HepG2 (cell line): ENCODE measurements around the gene TPH1. TPM values are rescaled to one million over a fixed set of nuclear protein-coding genes. Genes with fewer than 3 reads are reported as not detected.

Source experiments
- AHDC1 ChIP-seq: sonication (generic); formaldehyde crosslinking; IDR thresholded peaks from 2 replicates; pipeline ENCODE4 v1.5.1; 2020; ENCODE audit warnings: mild to moderate bottlenecking, missing genetic modification reagents, borderline replicate concordance
- ARID4A ChIP-seq: sonication (generic); formaldehyde crosslinking; IDR thresholded peaks from 2 replicates; pipeline ENCODE4 v1.5.0; 2020; ENCODE audit warnings: mild to moderate bottlenecking, missing genetic modification reagents, borderline replicate concordance
- ARID5B ChIP-seq: IDR thresholded peaks from 2 replicates; pipeline ENCODE4 v1.4.0; 2020; ENCODE audit warnings: mild to moderate bottlenecking, missing genetic modification reagents
- HBP1 ChIP-seq: IDR thresholded peaks from 2 replicates; pipeline ENCODE4 v1.6.1; 2016; ENCODE audit warnings: low read depth, control low read depth
- HMG20A ChIP-seq: IDR thresholded peaks from 2 replicates; pipeline ENCODE4 v1.6.1; 2016; ENCODE audit warnings: borderline replicate concordance
- PRPF4 ChIP-seq: fragments of 200-400 bp; formaldehyde crosslinking; IDR thresholded peaks from 2 replicates; pipeline ENCODE4 v1.6.1; 2016; ENCODE audit warnings: low read length, low read depth; ENCODE audit not compliant: poor library complexity, severe bottlenecking
- SRY ChIP-seq: sonication (generic); formaldehyde crosslinking; IDR thresholded peaks from 2 replicates; pipeline ENCODE4 v1.8.0; 2022; ENCODE audit warnings: mild to moderate bottlenecking, missing genetic modification reagents
- ZMYM4 ChIP-seq: sonication (generic); formaldehyde crosslinking; IDR thresholded peaks from 2 replicates; pipeline ENCODE4 v1.8.1; 2023; ENCODE audit warnings: mild to moderate bottlenecking, missing genetic modification reagents
- ZNF143 ChIP-seq: sonication (generic); formaldehyde crosslinking; IDR thresholded peaks from 2 replicates; pipeline ENCODE4 v1.4.0; 2020; ENCODE audit warnings: missing genetic modification reagents
- ZNF33B ChIP-seq: sonication (generic); formaldehyde crosslinking; IDR thresholded peaks from 2 replicates; pipeline ENCODE4 v1.5.1; 2020; ENCODE audit warnings: mild to moderate bottlenecking, missing genetic modification reagents
- ZNF44 ChIP-seq: sonication (generic); formaldehyde crosslinking; IDR thresholded peaks from 2 replicates; pipeline ENCODE4 v1.5.1; 2020; ENCODE audit warnings: mild to moderate bottlenecking, missing genetic modification reagents
- ZNF639 ChIP-seq: conservative IDR thresholded peaks from 2 replicates; pipeline ENCODE4 v1.6.1; 2018; ENCODE audit warnings: missing genetic modification reagents
- polyA plus RNA-seq, 8 experiments: library from polyadenylated mRNA; depleted of rRNA in 3 of 8; stranded (reverse) in 7 of 8; unstranded in 1 of 8; fragments of >200 nt; fragmentation: Illumina TruSeq in 4 of 8; extraction: Trizol in 4 of 8; gene quantifications; 2 replicates each; pipeline versions ENCODE4 v1.2.1 to v1.2.3, GENCODE V29; 2011 to 2016; ENCODE audit warnings: low read depth in 4 of 8, missing spikeins in 1 of 8, mixed read lengths in 1 of 8; ENCODE audit not compliant: insufficient read depth in 1 of 8
- total RNA-seq, 5 experiments: library from RNA; depleted of rRNA; stranded (reverse); fragments of >200 nt; fragmentation: Illumina TruSeq; extraction: Trizol; gene quantifications; 2 replicates each; pipeline ENCODE4 v1.2.3, GENCODE V29; 2016; ENCODE audit warnings: low read depth in 1 of 5

The TPH1 gene
- total and polyA plus RNA-seq, 2 of the 13 experiments (the other 11 are each of a cell fraction or from before 2014, with no cell fraction given): 0.26 to 0.53 TPM

GRCh38 chr11:18000760-18001159 is 45.3 kb downstream of the TPH1 start (continued):
- peak; percentile 75; the same call in 1 of the 2 replicates for TF ChIP-seq HMG20A (CRISPR knock-in tag)
- 0 out of 2 replicates have a peak, but pooled peaks have one; percentile 36 for TF ChIP-seq ZNF639 (CRISPR knock-in tag)
- no peak for TF ChIP-seq SRY (CRISPR knock-in tag)
- no peak for TF ChIP-seq ZNF143
- TF ChIP-seq PRPF4: no peak
- TF ChIP-seq ZMYM4 (CRISPR knock-in tag): peak; percentile 90
- no peak for TF ChIP-seq ZNF44
- TF ChIP-seq ARID4A (CRISPR knock-in tag): peak; percentile 62; the same call in 1 of the 2 replicates
- no peak for TF ChIP-seq ZNF33B (CRISPR knock-in tag)
- peak; percentile 88 for TF ChIP-seq ARID5B (CRISPR knock-in tag)
- TF ChIP-seq HBP1 (CRISPR knock-in tag): no peak
- TF ChIP-seq AHDC1 (CRISPR knock-in tag): peak; percentile 66; the same call in 1 of the 2 replicates
